H9 (cell line): ENCODE results near the gene HIGD2A. TPM values are rescaled to one million over a fixed set of nuclear protein-coding genes. Genes with fewer than 3 reads are reported as not detected.

ENCODE experiments used
- DNase-seq: peaks from one replicate; pipeline ENCODE4 v3.0.0-alpha.2; 2017
- H2AFZ ChIP-seq: one replicate; pipeline ENCODE4 v1.6.1; 2013; ENCODE audit warnings: mild to moderate bottlenecking, low read length, control low read depth, moderate library complexity
- H2AK5ac ChIP-seq: 2 replicates; pipeline ENCODE4 v1.6.1; 2013; ENCODE audit warnings: low read length, control low read depth, mixed read lengths; ENCODE audit not compliant: insufficient read length
- H2BK120ac ChIP-seq: one replicate; pipeline ENCODE4 v1.6.1; 2013; ENCODE audit warnings: low read depth, mild to moderate bottlenecking, low read length, control low read depth, inconsistent platforms; ENCODE audit not compliant: poor library complexity, severe bottlenecking
- H2BK12ac ChIP-seq: 2 replicates; pipeline ENCODE4 v1.6.1; 2013; ENCODE audit warnings: low read length, control low read depth, mixed read lengths, low read depth; ENCODE audit not compliant: insufficient read length
- H2BK15ac ChIP-seq: 2 replicates; pipeline ENCODE4 v1.6.1; 2013; ENCODE audit warnings: low read depth, low read length, control low read depth
- H2BK20ac ChIP-seq: one replicate; pipeline ENCODE4 v1.6.1; 2013; ENCODE audit warnings: low read depth, mild to moderate bottlenecking, low read length, control low read depth, inconsistent platforms; ENCODE audit not compliant: poor library complexity, severe bottlenecking
- H2BK5ac ChIP-seq: 2 replicates; pipeline ENCODE4 v1.6.1; 2013; ENCODE audit warnings: low read length, control low read depth, mixed read lengths; ENCODE audit not compliant: insufficient read length
- H3K14ac ChIP-seq: 2 replicates; pipeline ENCODE4 v1.6.1; 2013; ENCODE audit warnings: low read length, control low read depth; ENCODE audit not compliant: insufficient read depth
- H3K18ac ChIP-seq: 2 replicates; pipeline ENCODE4 v1.6.1; 2013; ENCODE audit warnings: low read depth, mild to moderate bottlenecking, mixed read lengths, low read length, control low read depth; ENCODE audit not compliant: insufficient read length
- H3K23ac ChIP-seq: 2 replicates; pipeline ENCODE4 v1.6.1; 2013; ENCODE audit warnings: low read length, control low read depth, mixed read lengths, low read depth; ENCODE audit not compliant: insufficient read length
- H3K23me2 ChIP-seq: 2 replicates; pipeline ENCODE4 v1.6.1; 2013; ENCODE audit warnings: low read depth, mild to moderate bottlenecking, mixed read lengths, low read length, control low read depth; ENCODE audit not compliant: insufficient read length, poor library complexity, severe bottlenecking
- H3K27ac ChIP-seq: 2 replicates; pipeline ENCODE4 v1.5.1; 2013; ENCODE audit warnings: low read length, control low read depth, mixed read lengths, low read depth; ENCODE audit not compliant: insufficient read length
- H3K27me3 ChIP-seq: 2 replicates; pipeline ENCODE4 v1.6.1; 2013; ENCODE audit warnings: low read length, control low read depth, inconsistent platforms; ENCODE audit not compliant: insufficient read depth
- H3K4ac ChIP-seq: 2 replicates; pipeline ENCODE4 v1.6.1; 2013; ENCODE audit warnings: low read depth, mild to moderate bottlenecking, control low read depth, inconsistent platforms, low read length, moderate library complexity
- H3K4me1 ChIP-seq: 2 replicates; pipeline ENCODE4 v1.6.1; 2013; ENCODE audit warnings: low read length, control low read depth, inconsistent platforms; ENCODE audit not compliant: insufficient read depth
- H3K4me2 ChIP-seq: 2 replicates; pipeline ENCODE4 v1.6.1; 2013; ENCODE audit warnings: low read length, control low read depth, mixed read lengths; ENCODE audit not compliant: insufficient read length, insufficient read depth
- H3K56ac ChIP-seq: 2 replicates; pipeline ENCODE4 v1.6.1; 2013; ENCODE audit warnings: low read depth, mild to moderate bottlenecking, mixed read lengths, low read length, control low read depth; ENCODE audit not compliant: insufficient read length
- H3K79me1 ChIP-seq: 2 replicates; pipeline ENCODE4 v1.6.1; 2013; ENCODE audit warnings: low read depth, mild to moderate bottlenecking, moderate library complexity, low read length, control low read depth, inconsistent platforms; ENCODE audit not compliant: insufficient read depth, poor library complexity, severe bottlenecking
- H3K79me2 ChIP-seq: 2 replicates; pipeline ENCODE4 v1.6.1; 2013; ENCODE audit warnings: low read length, control low read depth, inconsistent platforms; ENCODE audit not compliant: insufficient read depth
- H3K9ac ChIP-seq: 2 replicates; pipeline ENCODE4 v1.6.1; 2013; ENCODE audit warnings: low read length, control low read depth, mixed read lengths; ENCODE audit not compliant: insufficient read length; ENCODE audit errors: extremely low read depth
- H3K9me3 ChIP-seq: one replicate; pipeline ENCODE4 v1.6.1; 2013; ENCODE audit warnings: low read depth, low read length, inconsistent platforms; ENCODE audit not compliant: control insufficient read depth
- H3T11ph ChIP-seq: one replicate; pipeline ENCODE4 v1.6.1; 2013; ENCODE audit warnings: mild to moderate bottlenecking, low read length, control low read depth, inconsistent platforms
- H4K20me1 ChIP-seq: one replicate; pipeline ENCODE4 v1.6.1; 2013; ENCODE audit not compliant: control insufficient read depth, insufficient read length, insufficient read depth
- H4K5ac ChIP-seq: 2 replicates; pipeline ENCODE4 v1.6.1; 2013; ENCODE audit warnings: low read depth, mild to moderate bottlenecking, mixed read lengths, low read length, control low read depth; ENCODE audit not compliant: insufficient read length
- H4K8ac ChIP-seq: replicated peaks from 2 replicates; pipeline ENCODE4 v1.6.1; 2013; ENCODE audit warnings: low read length, control low read depth, mixed read lengths, low read depth; ENCODE audit not compliant: insufficient read length
- H4K91ac ChIP-seq: 2 replicates; pipeline ENCODE4 v1.6.1; 2013; ENCODE audit warnings: low read depth, mild to moderate bottlenecking, moderate library complexity, mixed read lengths, low read length, control low read depth; ENCODE audit not compliant: insufficient read length
- H3K27ac Mint-ChIP-seq, 3 experiments: 2 replicates in 2 of 3; 3 replicates in 1 of 3; pipeline ENCODE4 v1.8.0; 2020 to 2021; ENCODE audit warnings: mixed read lengths in 3 of 3, mild to moderate bottlenecking in 1 of 3, moderate library complexity in 1 of 3
- H3K27me3 Mint-ChIP-seq: 2 replicates; pipeline ENCODE4 v1.8.0; 2021; ENCODE audit warnings: low read depth, mild to moderate bottlenecking, moderate library complexity, mixed read lengths
- H3K36me3 Mint-ChIP-seq, 3 experiments: 2 replicates in 2 of 3; 3 replicates in 1 of 3; pipeline ENCODE4 v1.8.0; 2020 to 2021; ENCODE audit warnings: low read depth in 3 of 3, mixed read lengths in 3 of 3; ENCODE audit not compliant: insufficient read depth in 1 of 3
- H3K4me1 Mint-ChIP-seq, 2 experiments: 2 replicates each; pipeline ENCODE4 v1.8.0; 2020; ENCODE audit warnings: mixed read lengths in 2 of 2
- H3K4me3 Mint-ChIP-seq, 2 experiments: 2 replicates in 1 of 2; 3 replicates in 1 of 2; pipeline ENCODE4 v1.8.0; 2020 to 2021; ENCODE audit warnings: mild to moderate bottlenecking in 2 of 2, mixed read lengths in 2 of 2, moderate library complexity in 1 of 2
- H3K9me3 Mint-ChIP-seq, 2 experiments: 2 replicates in 1 of 2; 3 replicates in 1 of 2; pipeline ENCODE4 v1.8.0; 2020; ENCODE audit warnings: mild to moderate bottlenecking in 2 of 2, mixed read lengths in 2 of 2, moderate library complexity in 1 of 2
- CTCF ChIP-seq: fragments of 200-600 bp; sonication (generic); conservative IDR thresholded peaks from 3 replicates; pipeline ENCODE4 v1.8.0; 2021; ENCODE audit warnings: antibody characterized with exemption, mild to moderate bottlenecking
- WGBS: extraction: QIAGEN DNeasy Blood & Tissue Kit; methylation state at CpG from one replicate; pipeline ENCODE4 v1.1.7; 2013; ENCODE audit warnings: missing lambda C conversion rate, low lambda C conversion rate, mixed read lengths; ENCODE audit not compliant: insufficient read length; ENCODE audit errors: extremely low coverage; 5-methylcytosine and 5-hydroxymethylcytosine counted together
- total RNA-seq: library from RNA; stranded (reverse); gene quantifications from 2 replicates; pipeline ENCODE4 v1.2.1, GENCODE V29; 2021

Gene HIGD2A
- total RNA-seq, 1 experiment from 2014 or later: 92.3 TPM

GRCh38 chr5:176383961-176384360, 4.6 kb upstream of the HIGD2A start:
- no peaks in the 10 kb centered on the region for H3K4me1 ChIP-seq

More at GRCh38 chr5:176383961-176384360, 4.6 kb upstream of the HIGD2A start:
- H3K9ac ChIP-seq: no peak overlapping the region
- no peaks in the 10 kb centered on the region for H3K79me1 ChIP-seq
- TF ChIP-seq CTCF: no peak
- Mint-ChIP-seq H3K4me3 (no peak overlapping the region), H3K36me3 (peaks cover 35 to 81% (median 43%) of the 10 kb centered on the region in 3 experiments), H3K27me3 (no peaks in the 10 kb centered on the region), H3K4me1 (peaks cover 9 to 10% of the 10 kb centered on the region in 2 experiments), H3K27ac (no peak overlapping the region), H3K9me3 (peaks cover 0 to 3% of the 10 kb centered on the region in 2 experiments; a peak in 1 of 5 replicates)
- no peak overlapping the region for H2BK20ac ChIP-seq
- no CpG with 5 or more reads among the region's 9 CpGs for WGBS
- no peak overlapping the region for H4K8ac ChIP-seq
- no peak overlapping the region for H2AFZ ChIP-seq
- H3K18ac ChIP-seq: no peak overlapping the region
- peaks cover 8% of the 10 kb centered on the region; the same call in 1 of the 2 replicates for H3K79me2 ChIP-seq
- H2AK5ac ChIP-seq: no peak overlapping the region
- no peak overlapping the region for H2BK12ac ChIP-seq
- DNase-seq: no peak
- no peak overlapping the region for H3K4ac ChIP-seq
- H3K23ac ChIP-seq: no peak overlapping the region
- no peak overlapping the region for H4K5ac ChIP-seq
- no peaks in the 10 kb centered on the region for H4K20me1 ChIP-seq
- no peak overlapping the region for H3K56ac ChIP-seq
- no peak overlapping the region for H3K4me2 ChIP-seq
- no peak overlapping the region for H3T11ph ChIP-seq
- H3K9me3 ChIP-seq: no peaks in the 10 kb centered on the region
- H2BK15ac ChIP-seq: no peak overlapping the region
- peaks cover 3% of the 10 kb centered on the region for H3K23me2 ChIP-seq
- H3K14ac ChIP-seq: no peak overlapping the region
- H3K27me3 ChIP-seq: no peaks in the 10 kb centered on the region
- H3K27ac ChIP-seq: no peak overlapping the region
- H2BK5ac ChIP-seq: no peak overlapping the region
- H2BK120ac ChIP-seq: no peak overlapping the region
- H4K91ac ChIP-seq: no peak overlapping the region
